Measurements from ENCODE around the gene USP53. TPM values are rescaled to one million over a fixed set of nuclear protein-coding genes. Genes with fewer than 3 reads are reported as not detected.

USP53 gene
- total RNA-seq, 1 donor from 2014 or later = 20.4 TPM

DNA sequence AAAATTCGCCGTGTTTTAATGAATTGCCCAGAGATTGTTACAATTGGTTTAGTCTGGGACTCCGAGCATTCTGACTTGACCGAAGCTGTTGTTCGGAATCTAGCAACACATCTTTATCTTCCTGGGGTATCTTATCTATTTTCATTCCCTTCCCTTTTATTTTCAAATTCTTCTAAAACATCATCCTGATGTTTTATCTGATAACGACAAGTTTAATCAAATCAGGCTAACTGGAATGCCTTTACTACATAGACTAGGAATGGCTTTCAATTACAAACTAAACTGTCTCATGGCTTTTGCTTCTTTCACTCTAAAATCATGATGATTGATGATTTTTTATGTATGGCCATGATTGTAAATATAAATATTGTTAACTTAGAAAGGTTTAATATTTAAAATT, 48.0 kb downstream of the USP53 start:
- intact Hi-C loops (cut with micrococcal nuclease) = no loop called here
- H3K36me3 Mint-ChIP-seq (ENCODE audit: low read depth) = peaks cover 38% of the 10 kb centered on the region
- TF ChIP-seq, protein P1, sequence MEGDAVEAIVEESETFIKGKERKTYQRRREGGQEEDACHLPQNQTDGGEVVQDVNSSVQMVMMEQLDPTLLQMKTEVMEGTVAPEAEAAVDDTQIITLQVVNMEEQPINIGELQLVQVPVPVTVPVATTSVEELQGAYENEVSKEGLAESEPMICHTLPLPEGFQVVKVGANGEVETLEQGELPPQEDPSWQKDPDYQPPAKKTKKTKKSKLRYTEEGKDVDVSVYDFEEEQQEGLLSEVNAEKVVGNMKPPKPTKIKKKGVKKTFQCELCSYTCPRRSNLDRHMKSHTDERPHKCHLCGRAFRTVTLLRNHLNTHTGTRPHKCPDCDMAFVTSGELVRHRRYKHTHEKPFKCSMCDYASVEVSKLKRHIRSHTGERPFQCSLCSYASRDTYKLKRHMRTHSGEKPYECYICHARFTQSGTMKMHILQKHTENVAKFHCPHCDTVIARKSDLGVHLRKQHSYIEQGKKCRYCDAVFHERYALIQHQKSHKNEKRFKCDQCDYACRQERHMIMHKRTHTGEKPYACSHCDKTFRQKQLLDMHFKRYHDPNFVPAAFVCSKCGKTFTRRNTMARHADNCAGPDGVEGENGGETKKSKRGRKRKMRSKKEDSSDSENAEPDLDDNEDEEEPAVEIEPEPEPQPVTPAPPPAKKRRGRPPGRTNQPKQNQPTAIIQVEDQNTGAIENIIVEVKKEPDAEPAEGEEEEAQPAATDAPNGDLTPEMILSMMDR (IDR thresholded peaks at IDR 0.05) = no peak
- no peak for ATAC-seq (ENCODE audit: low read depth)
- no peaks in the 10 kb centered on the region for H3K4me1 Mint-ChIP-seq
- ChIA-PET POLR2A (no interaction called here), CTCF (no interaction called here)
- H3K9me3 Mint-ChIP-seq = no peaks in the 10 kb centered on the region
- no peaks in the 10 kb centered on the region for H3K27me3 Mint-ChIP-seq
- no peak overlapping the region for H3K4me3 Mint-ChIP-seq
- no peak for DNase-seq
- no peak overlapping the region for H3K27ac Mint-ChIP-seq

DNA sequence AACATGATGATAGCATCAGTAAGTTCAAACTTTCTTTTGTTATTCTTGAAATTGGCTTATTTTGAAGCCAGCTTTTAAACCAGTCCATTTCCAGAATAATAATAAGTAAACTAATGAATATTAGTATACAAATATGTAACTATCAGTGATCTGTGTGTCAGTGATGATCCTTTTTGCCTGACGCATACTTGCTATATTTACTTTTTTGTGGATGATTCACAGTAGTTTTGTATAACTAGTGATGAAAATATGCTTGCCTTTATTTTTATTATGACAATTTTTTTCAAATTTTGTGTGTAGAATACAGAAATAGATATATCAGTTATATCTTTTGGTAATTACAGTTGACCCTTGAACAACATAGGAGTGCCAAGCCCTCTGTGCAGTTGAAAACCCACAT, 49.5 kb downstream of the USP53 start:
- ChIA-PET CTCF (no interaction called here), POLR2A (no interaction called here)
- no peak for ATAC-seq (ENCODE audit: low read depth)
- H3K27me3 Mint-ChIP-seq = no peaks in the 10 kb centered on the region
- H3K4me3 Mint-ChIP-seq = no peak overlapping the region
- peaks cover 2% of the 10 kb centered on the region for H3K9me3 Mint-ChIP-seq
- H3K4me1 Mint-ChIP-seq = no peaks in the 10 kb centered on the region
- H3K36me3 Mint-ChIP-seq (ENCODE audit: low read depth) = peaks cover 47% of the 10 kb centered on the region
- no peak for DNase-seq
- no peak overlapping the region for H3K27ac Mint-ChIP-seq
- TF ChIP-seq, protein P1 (IDR thresholded peaks at IDR 0.05) = no peak
- intact Hi-C loops (cut with micrococcal nuclease) = no loop called here

DNA sequence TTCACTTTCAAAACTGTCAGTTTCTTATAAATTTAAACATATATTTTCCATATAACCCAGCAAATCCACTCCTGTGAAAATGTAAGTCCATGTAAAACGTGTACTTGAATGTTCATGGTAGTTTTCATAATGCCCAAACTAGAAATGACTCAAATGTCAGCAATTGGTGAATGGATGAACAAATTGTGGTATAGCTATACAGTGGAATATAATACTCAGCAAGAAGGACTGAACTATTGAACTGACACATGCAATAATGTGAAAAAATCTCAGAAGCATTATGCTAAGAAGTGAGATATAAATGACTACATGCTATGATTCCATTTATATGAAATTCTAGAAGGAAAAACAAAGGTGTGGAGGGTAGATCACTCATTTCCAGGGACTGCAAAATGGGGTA, 52.2 kb downstream of the USP53 start:
- POLR2A ChIA-PET = no interaction called here
- DNase-seq = no peak

DNA sequence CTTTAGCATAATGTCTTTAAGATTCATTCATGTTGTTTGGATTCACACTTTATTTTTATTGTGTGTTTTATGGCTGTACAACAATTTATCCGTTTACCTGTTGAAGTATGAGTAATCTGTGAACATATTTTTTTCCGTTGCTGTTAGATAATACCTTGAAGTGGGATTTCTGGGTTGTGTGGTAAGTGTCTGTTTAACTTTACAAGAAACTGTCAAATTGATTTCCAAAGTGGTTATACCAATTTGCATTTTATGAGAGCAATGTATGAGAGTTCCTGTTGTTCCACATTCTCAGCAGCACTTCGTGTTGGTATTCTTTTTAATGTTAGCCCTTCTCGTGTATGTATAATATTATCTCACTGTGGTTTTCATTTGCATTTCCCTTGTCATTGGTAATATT, 53.6 kb downstream of the USP53 start:
- H3K4me3 Mint-ChIP-seq = no peak overlapping the region
- DNase-seq (no peak), ATAC-seq (ENCODE audit: low read depth) (no peak)
- ChIA-PET POLR2A (no interaction called here), CTCF (no interaction called here)
- H3K9me3 Mint-ChIP-seq = peaks cover 2% of the 10 kb centered on the region
- no peaks in the 10 kb centered on the region for H3K4me1 Mint-ChIP-seq
- H3K36me3 Mint-ChIP-seq (ENCODE audit: low read depth) = peaks cover 48% of the 10 kb centered on the region
- intact Hi-C loops (cut with micrococcal nuclease) = no loop called here
- H3K27me3 Mint-ChIP-seq = no peaks in the 10 kb centered on the region
- H3K27ac Mint-ChIP-seq = no peak overlapping the region
- TF ChIP-seq, protein P1 (IDR thresholded peaks at IDR 0.05) = no peak

More for the DNA sequence above, 52.2 kb downstream of the USP53 start:
- Mint-ChIP-seq H3K36me3 (ENCODE audit: low read depth) (peaks cover 45% of the 10 kb centered on the region), H3K27me3 (no peaks in the 10 kb centered on the region), H3K4me3 (no peak overlapping the region), H3K27ac (no peak overlapping the region), H3K9me3 (peaks cover 2% of the 10 kb centered on the region), H3K4me1 (no peaks in the 10 kb centered on the region)
- CTCF ChIA-PET = no interaction called here
- intact Hi-C loops (cut with micrococcal nuclease) = no loop called here
- no peak for ATAC-seq (ENCODE audit: low read depth)
- TF ChIP-seq, protein P1 (IDR thresholded peaks at IDR 0.05) = no peak

DNA sequence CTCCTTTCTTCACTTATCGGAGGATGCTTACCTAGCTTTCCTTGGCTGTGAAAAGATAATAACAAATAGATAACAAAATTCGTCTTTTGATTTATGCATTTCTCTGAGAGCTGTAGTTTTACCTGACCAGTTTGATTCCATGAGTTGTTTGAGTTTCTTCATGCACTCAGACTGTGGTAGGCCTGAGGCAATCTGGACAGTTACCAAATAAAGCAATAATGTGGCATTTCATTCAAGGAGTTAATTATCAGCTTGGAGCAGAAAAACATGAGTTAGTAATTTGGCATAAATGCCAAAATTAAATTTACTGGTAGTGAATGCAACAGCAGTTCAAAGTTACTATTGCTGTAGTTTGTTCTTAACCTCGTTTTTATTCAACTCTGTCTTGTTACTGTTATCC, 56.0 kb downstream of the USP53 start:
- H3K9me3 Mint-ChIP-seq = peaks cover 2% of the 10 kb centered on the region
- no peak overlapping the region for H3K4me3 Mint-ChIP-seq
- H3K4me1 Mint-ChIP-seq = no peaks in the 10 kb centered on the region
- ChIA-PET POLR2A (no interaction called here), CTCF (no interaction called here)
- no peak overlapping the region for H3K27ac Mint-ChIP-seq
- TF ChIP-seq, protein P1 (IDR thresholded peaks at IDR 0.05) = no peak
- H3K27me3 Mint-ChIP-seq = no peaks in the 10 kb centered on the region
- ATAC-seq (ENCODE audit: low read depth) (no peak), DNase-seq (no peak)
- peaks cover 56% of the 10 kb centered on the region for H3K36me3 Mint-ChIP-seq (ENCODE audit: low read depth)
- intact Hi-C loops (cut with micrococcal nuclease) = no loop called here

All from activated B cell treated with CpG ODN at 0.5 μM for 24 hours (primary cell).